HG03460 (cell line): ENCODE data around the gene AUTS2.
A peak's percentile ranks its signal among the peaks of the same experiment; 100 is the strongest.
"Not testable (repeated sequence)": the region's sequence is repeated elsewhere in the genome, so short reads cannot be mapped to it uniquely, and the experiment has no call there.

Experiments used
- ATAC-seq: cut with Tn5 transposase; IDR thresholded peaks from one replicate; pipeline ENCODE4 v1.9.1; 2021; ENCODE audit not compliant: unreplicated experiment

Gene AUTS2

GRCh38 chr7:70630818-70631457 lies 1032.7 kb downstream of the AUTS2 start:
- ATAC-seq = no peak

- no peak for ATAC-seq
These were observed 1033.4 kb downstream of the AUTS2 start for GRCh38 chr7:70631718-70632117.

- no peak for ATAC-seq
These were observed 1034.1 kb downstream of the AUTS2 start for GRCh38 chr7:70632400-70632799.

- no peak for ATAC-seq
These were observed 1035.8 kb downstream of the AUTS2 start for GRCh38 chr7:70634071-70634470.

DNA sequence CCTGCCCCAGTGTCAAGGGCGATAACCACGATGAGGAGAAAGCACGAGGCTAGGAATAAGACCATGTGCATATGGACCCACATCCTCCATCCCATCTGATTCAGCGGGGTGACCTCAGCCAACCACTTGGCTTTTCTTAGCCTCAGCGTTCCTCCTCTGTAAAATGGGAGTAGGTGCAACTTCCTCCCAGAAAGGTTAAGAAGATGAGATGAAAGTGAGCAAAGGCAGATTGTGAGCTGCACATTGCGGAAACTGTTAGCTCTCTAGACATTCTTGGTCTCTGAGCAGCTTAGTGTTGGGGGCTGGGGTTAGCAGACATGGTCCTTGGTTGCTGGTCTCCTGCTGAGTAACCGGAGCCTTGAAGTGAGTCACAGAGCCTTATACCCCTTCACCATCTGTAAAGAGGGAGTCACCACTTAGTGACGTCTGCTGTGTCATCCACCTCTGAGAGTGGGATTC lies 1036.4 kb downstream of the AUTS2 start:
- no peak for ATAC-seq

GRCh38 chr7:70635633-70636032 lies 1037.4 kb downstream of the AUTS2 start:
- ATAC-seq = no peak

GRCh38 chr7:70636169-70636568 lies 1037.9 kb downstream of the AUTS2 start:
- ATAC-seq = no peak

GRCh38 chr7:70637726-70638125 lies 1039.5 kb downstream of the AUTS2 start:
- no peak for ATAC-seq

DNA sequence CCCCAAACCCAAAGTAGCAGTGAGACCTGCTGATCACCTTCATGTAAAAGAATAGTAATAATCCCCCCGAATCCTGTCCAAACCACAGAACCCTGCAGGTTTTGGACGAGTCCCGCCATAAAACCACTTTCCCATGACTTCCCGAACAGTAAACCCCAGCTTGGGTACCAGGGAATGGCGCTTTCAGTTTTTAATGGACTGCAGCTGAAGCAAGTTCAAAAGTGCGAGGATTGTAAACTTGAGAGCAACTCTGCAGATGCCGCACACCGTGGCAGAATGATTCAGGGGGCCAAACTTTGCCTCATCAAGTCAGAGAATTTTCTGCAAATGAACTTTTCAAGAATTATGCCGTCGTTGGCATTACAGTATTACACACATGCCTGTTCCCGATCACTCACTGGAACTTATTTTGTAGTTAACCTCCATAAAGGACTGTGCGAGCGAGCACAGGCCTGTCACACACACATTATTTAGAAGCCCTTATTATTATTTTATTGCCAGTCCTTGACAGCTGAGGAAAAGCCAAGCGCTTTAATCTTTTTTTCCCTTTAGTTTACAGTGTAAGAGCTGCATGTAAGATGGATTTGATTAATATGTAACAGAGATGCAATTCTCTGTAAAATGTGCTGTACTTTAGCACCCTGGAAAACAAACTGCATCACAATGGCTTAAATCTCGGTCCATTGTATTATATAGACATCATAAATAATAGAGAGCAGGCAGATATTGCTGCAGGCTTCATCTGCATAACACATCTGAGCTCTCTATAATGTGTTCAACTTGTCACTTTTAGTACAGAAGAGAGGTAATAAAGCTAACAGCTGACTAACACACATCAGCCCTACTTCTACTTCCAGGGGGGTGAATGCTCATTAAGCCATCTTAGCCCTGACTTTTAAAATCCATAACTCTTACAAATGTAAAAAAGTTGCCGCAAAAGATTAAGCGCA lies 1040.2 kb downstream of the AUTS2 start:
- no peak for ATAC-seq

DNA sequence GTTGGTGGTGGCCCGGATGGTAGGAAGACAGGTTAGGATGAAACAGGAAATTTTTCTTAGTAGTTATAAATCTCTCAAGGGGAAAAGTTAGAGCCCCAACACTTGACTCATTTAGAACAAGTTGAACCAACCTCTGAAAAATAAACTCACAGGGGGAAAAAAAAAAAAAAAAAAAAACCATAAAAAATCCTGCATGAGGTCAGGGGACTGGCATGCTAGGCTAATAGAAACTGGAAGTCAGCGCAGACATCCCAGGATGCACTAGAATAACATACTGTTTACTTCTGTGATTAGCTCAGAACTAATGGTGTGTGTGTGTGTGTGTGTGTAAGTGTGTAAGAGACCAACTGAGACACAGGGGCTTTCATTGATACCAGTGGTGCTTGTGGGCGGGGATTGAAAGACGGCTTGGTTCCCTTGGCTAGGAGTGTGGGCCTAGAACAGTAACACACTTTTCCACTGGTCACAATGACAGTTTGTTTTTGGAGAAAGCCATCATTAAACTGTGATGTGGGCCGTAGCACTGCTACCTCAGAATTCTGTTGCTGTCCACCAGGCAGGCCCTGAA lies 1042.1 kb downstream of the AUTS2 start:
- ATAC-seq = no peak

DNA sequence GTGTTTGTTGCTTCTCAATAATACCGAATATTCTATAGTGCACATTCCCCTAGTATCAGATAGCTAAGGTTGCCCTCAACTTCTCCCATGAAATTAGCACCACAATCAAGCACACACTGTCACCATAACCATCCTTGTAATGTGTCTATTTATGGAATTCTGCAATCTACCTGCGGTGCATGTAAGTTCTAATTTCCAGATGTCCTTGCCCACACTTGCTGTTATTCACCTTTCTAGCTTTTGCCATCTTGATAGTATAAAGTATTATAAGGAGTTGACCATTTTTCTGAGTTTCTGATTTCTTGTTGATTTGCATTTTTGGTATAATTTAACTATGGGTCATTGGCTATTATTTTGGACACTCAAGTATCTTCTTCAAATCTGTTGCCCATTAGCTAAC lies 1043.6 kb downstream of the AUTS2 start:
- ATAC-seq = no peak

DNA sequence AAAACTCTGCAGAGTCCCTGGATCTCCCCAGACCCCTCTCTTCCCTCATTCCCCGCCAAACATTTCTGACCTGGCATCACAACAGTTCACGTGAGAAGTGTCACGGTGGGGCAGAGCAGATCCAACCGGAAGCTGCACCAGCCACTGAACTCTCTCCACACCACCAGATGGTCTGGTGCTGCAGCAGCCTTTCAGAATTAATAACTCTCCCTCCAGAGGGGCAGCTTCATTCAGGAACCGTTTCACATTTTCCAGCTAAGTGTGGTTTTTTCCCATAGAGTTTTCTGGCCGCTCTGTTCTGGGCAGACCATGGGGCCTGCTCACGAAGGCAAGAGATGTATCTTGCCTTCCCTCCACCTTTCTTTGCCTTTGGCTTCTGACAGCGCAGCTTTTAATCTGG lies 1047.0 kb downstream of the AUTS2 start:
- ATAC-seq = no peak

GRCh38 chr7:70645876-70646351 lies 1047.6 kb downstream of the AUTS2 start:
- no peak for ATAC-seq

GRCh38 chr7:70646536-70647248 lies 1048.4 kb downstream of the AUTS2 start:
- no peak for ATAC-seq

DNA sequence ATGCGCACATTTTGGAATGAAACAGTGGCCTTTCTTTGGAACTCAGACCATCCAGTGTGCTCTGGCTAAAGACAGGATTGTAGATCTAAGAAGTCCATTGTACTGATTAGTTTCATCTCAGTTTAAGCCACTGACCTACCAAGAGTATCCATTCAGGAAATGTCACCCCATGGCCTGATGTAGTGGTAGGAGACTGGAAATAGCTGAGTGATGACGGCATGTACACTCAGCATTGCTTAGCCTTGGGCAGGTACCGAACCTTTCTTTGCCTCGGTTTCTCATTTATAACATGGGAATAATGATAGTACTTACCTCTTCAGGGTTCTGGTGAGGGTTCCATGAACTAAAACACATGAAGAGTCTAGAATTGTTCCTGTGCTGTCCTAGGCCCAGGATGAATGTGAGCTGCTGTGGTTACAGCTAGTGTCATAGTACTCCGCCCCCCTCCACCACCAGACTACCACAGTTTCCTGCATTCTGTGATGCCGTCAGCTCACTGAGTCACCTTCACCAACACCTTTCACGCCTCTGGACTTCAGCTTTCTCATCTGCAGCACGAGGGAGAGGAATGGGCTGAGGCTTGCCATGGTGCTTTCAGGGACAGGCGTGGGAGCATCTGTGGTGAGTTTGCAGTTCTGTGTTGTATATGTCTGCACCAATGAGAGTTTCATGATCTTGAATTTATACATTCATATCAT lies 1049.7 kb downstream of the AUTS2 start:
- ATAC-seq = peak; percentile 97

- not testable (repeated sequence) for ATAC-seq
These were observed 1050.2 kb downstream of the AUTS2 start for GRCh38 chr7:70648499-70648861.

- no peak for ATAC-seq
These were observed 1051.0 kb downstream of the AUTS2 start for GRCh38 chr7:70649323-70649722.

GRCh38 chr7:70654146-70654545 lies 1055.9 kb downstream of the AUTS2 start:
- ATAC-seq = no peak

GRCh38 chr7:70654979-70655378 lies 1056.7 kb downstream of the AUTS2 start:
- ATAC-seq = no peak

GRCh38 chr7:70655694-70656093 lies 1057.4 kb downstream of the AUTS2 start:
- ATAC-seq = no peak

DNA sequence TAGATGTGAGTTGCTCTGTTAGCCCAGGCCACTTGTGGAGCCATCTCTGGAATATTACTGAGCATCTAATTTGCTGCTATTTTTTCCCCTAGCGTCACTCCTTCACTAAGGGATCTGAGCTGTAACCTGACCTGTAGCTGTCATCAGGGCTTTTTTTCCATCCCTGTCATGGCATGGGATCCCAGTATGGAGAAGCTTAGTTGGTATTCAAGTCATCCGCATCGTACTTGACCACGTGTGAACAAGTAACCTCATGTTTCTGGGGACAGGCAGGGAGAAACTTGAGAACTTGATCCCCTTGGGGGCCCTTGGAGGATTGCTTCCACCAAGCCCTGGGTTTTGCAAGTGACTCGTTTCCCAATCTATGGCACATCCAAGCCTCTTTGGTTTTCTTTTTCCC lies 1059.3 kb downstream of the AUTS2 start:
- ATAC-seq = no peak
